ENCODE data around the gene LIPE. TPM values are rescaled to one million over a fixed set of nuclear protein-coding genes. Genes with fewer than 3 reads are reported as not detected.

LIPE gene
- total RNA-seq, 4 donors from 2014 or later, result 491 to 3,641 (median 1,025) TPM

GRCh38 chr19:42419309-42419708 is 7.9 kb downstream of the LIPE start:
- DNase-seq (ENCODE audit: low spot score) (no peak), ATAC-seq (ENCODE audit: low FRiP score) (peak; percentile 16)
- TF ChIP-seq CTCF (IDR thresholded peaks at IDR 0.05), result no peak

DNA sequence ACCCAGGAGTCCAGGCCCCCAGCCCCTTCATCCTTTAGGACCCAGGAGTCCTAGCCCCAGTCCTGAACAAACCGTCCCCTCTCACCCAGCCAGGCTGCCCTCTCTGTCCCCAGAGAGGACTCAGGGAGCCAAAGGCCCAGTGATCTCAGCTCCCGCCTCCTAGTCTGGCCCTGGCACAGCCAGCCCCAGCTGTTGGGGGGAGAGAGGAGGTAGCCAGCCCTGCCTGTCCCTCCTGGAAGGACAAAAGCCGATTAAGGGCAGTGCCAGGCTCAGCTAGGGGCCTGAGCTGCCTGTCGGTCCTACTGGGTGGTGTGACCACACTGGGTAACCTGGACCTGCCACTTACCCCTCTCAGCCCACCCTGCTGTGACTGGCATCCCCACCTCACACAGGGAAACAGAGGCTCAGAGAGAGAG is 14.5 kb downstream of the LIPE start:
- peak; percentile 21 for ATAC-seq (ENCODE audit: low FRiP score)
- no peak for DNase-seq (ENCODE audit: low spot score)
- no peak for TF ChIP-seq CTCF (IDR thresholded peaks at IDR 0.05)

GRCh38 chr19:42412227-42412626 is 15.0 kb downstream of the LIPE start:
- DNase-seq (ENCODE audit: low spot score) (no peak), ATAC-seq (ENCODE audit: low FRiP score) (peak; percentile 41)
- no peak for TF ChIP-seq CTCF (IDR thresholded peaks at IDR 0.05)

DNA sequence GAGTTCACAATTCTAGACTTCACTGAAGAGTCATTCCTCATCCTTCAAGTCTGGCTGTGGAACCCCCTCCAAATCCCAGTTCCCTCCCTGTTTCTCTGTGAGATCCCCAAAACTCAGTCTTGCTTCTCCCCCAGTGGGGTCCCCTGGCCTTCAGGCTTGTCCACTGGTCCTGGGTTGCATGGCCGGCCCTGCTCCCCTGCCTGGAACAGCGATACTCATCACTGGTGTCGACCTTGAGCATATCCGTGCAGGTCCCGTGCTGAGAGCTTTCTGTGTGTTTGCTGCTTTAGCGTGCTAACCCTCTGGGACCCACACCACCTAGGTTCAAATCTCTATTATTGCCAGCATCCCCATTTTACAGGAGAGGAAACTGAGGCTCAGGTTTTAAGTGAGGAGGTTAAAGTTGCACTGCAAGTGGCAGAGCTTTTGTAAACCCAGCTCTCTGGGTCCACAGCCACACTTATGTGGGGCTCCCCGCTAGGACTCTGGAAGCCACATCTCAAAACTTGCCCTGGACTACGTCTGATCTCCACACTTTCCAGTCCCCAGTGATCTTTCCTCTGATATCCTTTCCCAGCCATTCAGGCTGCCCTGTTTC is 15.5 kb downstream of the LIPE start:
- DNase-seq (ENCODE audit: low spot score), result no peak
- no peak for ATAC-seq (ENCODE audit: low FRiP score)

GRCh38 chr19:42410371-42410770 is 16.8 kb downstream of the LIPE start:
- DNase-seq (ENCODE audit: low spot score), result no peak
- ATAC-seq (ENCODE audit: low FRiP score), result no peak
- no peak for TF ChIP-seq CTCF (IDR thresholded peaks at IDR 0.05)

More for the DNA sequence above, 15.5 kb downstream of the LIPE start:
- no peak for TF ChIP-seq CTCF (IDR thresholded peaks at IDR 0.05)

GRCh38 chr19:42409477-42409876 is 17.7 kb downstream of the LIPE start:
- TF ChIP-seq CTCF (IDR thresholded peaks at IDR 0.05), result no peak
- DNase-seq (ENCODE audit: low spot score), result no peak
- no peak for ATAC-seq (ENCODE audit: low FRiP score)

GRCh38 chr19:42407816-42408175 is 19.4 kb downstream of the LIPE start:
- no peak for TF ChIP-seq CTCF (IDR thresholded peaks at IDR 0.05)
- ATAC-seq (ENCODE audit: low FRiP score), result no peak
- no peak for DNase-seq (ENCODE audit: low spot score)
